K562 (cell line): ENCODE measurements around the gene STX17. TPM values are rescaled to one million over a fixed set of nuclear protein-coding genes. Genes with fewer than 3 reads are reported as not detected.

ENCODE experiments used
- BRF2 ChIP-seq: IDR thresholded peaks from 3 replicates; pipeline ENCODE4 v1.6.1; 2011; ENCODE audit warnings: borderline replicate concordance, mild to moderate bottlenecking; ENCODE audit not compliant: insufficient read length, insufficient read depth
- CBX5 ChIP-seq: IDR thresholded peaks from 2 replicates; pipeline ENCODE4 v1.6.1; 2014; ENCODE audit warnings: low read depth, borderline replicate concordance
- CREB3 ChIP-seq: fragments of 450-650 bp; conservative IDR thresholded peaks from 2 replicates; pipeline ENCODE4 v1.6.1; 2016; ENCODE audit warnings: missing genetic modification characterization, low read depth, mild to moderate bottlenecking, missing compliant biosample characterization, moderate library complexity
- GTF2B ChIP-seq: IDR thresholded peaks from 2 replicates; pipeline ENCODE4 v1.6.1; 2011; ENCODE audit not compliant: insufficient read length; ENCODE audit errors: extremely low read depth
- GTF2E2 ChIP-seq: fragments of 200-800 bp; sonication (Bioruptor generic); IDR thresholded peaks from 2 replicates; pipeline ENCODE4 v1.6.1; 2016; ENCODE audit warnings: missing genetic modification characterization, missing compliant biosample characterization
- KLF16 ChIP-seq: IDR thresholded peaks from 2 replicates; pipeline ENCODE4 v1.6.1; 2016; ENCODE audit warnings: antibody characterized with exemption
- MEF2A ChIP-seq: IDR thresholded peaks from 2 replicates; pipeline ENCODE4 v1.6.1; 2011; ENCODE audit warnings: low read depth, mild to moderate bottlenecking, low read length, moderate library complexity; ENCODE audit not compliant: control insufficient read depth
- SLC30A9 ChIP-seq: fragments of 250-450 bp; sonication (Bioruptor Pico); IDR thresholded peaks from 2 replicates; pipeline ENCODE4 v1.8.0; 2022; ENCODE audit warnings: mild to moderate bottlenecking, moderate library complexity
- SRSF7 ChIP-seq: fragments of 200-400 bp; formaldehyde crosslinking; optimal IDR thresholded peaks from 2 replicates; pipeline ENCODE3; 2017; ENCODE audit warnings: mild to moderate bottlenecking, low read depth, low read length
- ZC3H11A ChIP-seq: IDR thresholded peaks from 2 replicates; pipeline ENCODE4 v1.6.1; 2012; ENCODE audit warnings: low read depth, low read length, improper control_type of control experiment
- ZNF609 ChIP-seq: sonication (generic); formaldehyde crosslinking; IDR thresholded peaks from 2 replicates; pipeline ENCODE4 v1.8.1; 2023; ENCODE audit warnings: missing genetic modification reagents, mild to moderate bottlenecking, borderline replicate concordance
- polyA plus RNA-seq, 8 experiments: library from polyadenylated mRNA; depleted of rRNA in 4 of 8; stranded (reverse) in 5 of 8; unstranded in 3 of 8; fragments of >200 nt; fragmentation: Nextera tagmentation in 2 of 8; fragmentation: Illumina TruSeq in 1 of 8; extraction: Ambion mirVana in 2 of 8; extraction: Trizol in 1 of 8; gene quantifications; 2 replicates each; pipeline versions ENCODE4 v1.2.1 to v1.2.3, GENCODE V29; 2011 to 2014; ENCODE audit warnings: inconsistent platforms in 1 of 8, missing spikeins in 1 of 8
- total RNA-seq, 7 experiments: library from RNA; depleted of rRNA in 6 of 7; stranded (reverse); fragments of >200 nt in 6 of 7; fragmentation: Illumina TruSeq in 2 of 7; extraction: Trizol in 2 of 7; gene quantifications; 2 replicates each; pipeline versions ENCODE4 v1.2.1 to v1.2.3, GENCODE V29; 2011 to 2021; ENCODE audit warnings: low replicate concordance in 1 of 7
- TF ChIP-seq, protein P1 (sequence below): fragments of 450-650 bp; IDR thresholded peaks from 2 replicates; pipeline ENCODE4 v1.6.1; 2016; ENCODE audit warnings: missing biosample characterization, missing genetic modification characterization
- TF ChIP-seq, protein P2 (sequence below): fragments of 250-450 bp; sonication (Bioruptor Pico); IDR thresholded peaks from 2 replicates; pipeline ENCODE4 v1.8.0; 2022; ENCODE audit warnings: inconsistent platforms

STX17 gene
- total and polyA plus RNA-seq, 9 of the 15 experiments (the other 6 are each of a cell fraction or from before 2014, with no cell fraction given): 14.4 to 25.1 (median 19.0) TPM

GRCh38 chr9:99973455-99973854 lies 67.0 kb downstream of the STX17 start (continued):
- TF ChIP-seq GTF2E2 (tag) (no peak), MEF2A (no peak), ZNF609 (CRISPR knock-in tag) (no peak), CREB3 (tag) (no peak), CBX5 (no peak), SRSF7 (no peak), BRF2 (no peak), GTF2B (no peak), ZC3H11A (no peak), SLC30A9 (CRISPR knock-in tag) (no peak), KLF16 (no peak)
- TF ChIP-seq, protein P1, sequence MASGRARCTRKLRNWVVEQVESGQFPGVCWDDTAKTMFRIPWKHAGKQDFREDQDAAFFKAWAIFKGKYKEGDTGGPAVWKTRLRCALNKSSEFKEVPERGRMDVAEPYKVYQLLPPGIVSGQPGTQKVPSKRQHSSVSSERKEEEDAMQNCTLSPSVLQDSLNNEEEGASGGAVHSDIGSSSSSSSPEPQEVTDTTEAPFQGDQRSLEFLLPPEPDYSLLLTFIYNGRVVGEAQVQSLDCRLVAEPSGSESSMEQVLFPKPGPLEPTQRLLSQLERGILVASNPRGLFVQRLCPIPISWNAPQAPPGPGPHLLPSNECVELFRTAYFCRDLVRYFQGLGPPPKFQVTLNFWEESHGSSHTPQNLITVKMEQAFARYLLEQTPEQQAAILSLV (tag): no peak
- TF ChIP-seq, protein P2, sequence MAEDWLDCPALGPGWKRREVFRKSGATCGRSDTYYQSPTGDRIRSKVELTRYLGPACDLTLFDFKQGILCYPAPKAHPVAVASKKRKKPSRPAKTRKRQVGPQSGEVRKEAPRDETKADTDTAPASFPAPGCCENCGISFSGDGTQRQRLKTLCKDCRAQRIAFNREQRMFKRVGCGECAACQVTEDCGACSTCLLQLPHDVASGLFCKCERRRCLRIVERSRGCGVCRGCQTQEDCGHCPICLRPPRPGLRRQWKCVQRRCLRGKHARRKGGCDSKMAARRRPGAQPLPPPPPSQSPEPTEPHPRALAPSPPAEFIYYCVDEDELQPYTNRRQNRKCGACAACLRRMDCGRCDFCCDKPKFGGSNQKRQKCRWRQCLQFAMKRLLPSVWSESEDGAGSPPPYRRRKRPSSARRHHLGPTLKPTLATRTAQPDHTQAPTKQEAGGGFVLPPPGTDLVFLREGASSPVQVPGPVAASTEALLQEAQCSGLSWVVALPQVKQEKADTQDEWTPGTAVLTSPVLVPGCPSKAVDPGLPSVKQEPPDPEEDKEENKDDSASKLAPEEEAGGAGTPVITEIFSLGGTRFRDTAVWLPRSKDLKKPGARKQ (CRISPR knock-in tag): no peak
